Amygdala (tissue), 56 donors: Measurements from ENCODE around the gene PHLDB2.

Experiments
- DNase-seq, 56 donors: peaks; one replicate each; lab custom pipeline; 2025; lab: John Stamatoyannopoulos, UW

PHLDB2 gene

DNA sequence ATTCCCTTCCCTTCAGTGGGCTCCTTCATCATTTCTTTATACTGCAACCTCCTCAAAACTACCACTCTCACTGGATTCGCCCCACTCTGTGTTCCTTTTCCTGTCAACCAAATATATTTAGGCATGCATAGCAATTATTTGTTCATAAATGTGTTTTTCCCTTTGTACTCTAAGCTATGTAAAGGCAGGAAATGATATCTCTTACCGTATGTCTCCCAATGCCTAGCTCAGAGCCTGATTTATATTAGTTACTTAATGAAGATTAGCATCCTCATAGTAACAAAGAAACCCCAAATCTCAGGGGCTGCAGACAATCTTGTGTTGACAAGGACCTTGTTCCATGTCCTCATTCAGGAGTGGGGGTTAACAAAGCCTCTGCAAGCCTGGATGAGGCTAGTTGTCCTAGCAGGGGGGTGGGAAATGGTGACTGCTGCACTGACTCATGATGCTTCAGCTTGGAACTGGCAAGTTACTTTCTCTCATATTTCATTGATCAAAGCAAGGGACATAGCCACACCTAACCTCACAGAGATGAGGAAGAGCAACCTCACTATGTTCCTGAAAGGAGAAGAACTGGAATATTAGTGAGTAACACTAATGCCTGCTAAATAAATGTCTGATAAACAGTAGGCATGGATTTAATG is 15.2 kb downstream of the PHLDB2 start:
- DNase-seq, result no peak

- DNase-seq, result no peak
These were observed 22.4 kb downstream of the PHLDB2 start for GRCh38 chr3:111881480-111881879.

DNA sequence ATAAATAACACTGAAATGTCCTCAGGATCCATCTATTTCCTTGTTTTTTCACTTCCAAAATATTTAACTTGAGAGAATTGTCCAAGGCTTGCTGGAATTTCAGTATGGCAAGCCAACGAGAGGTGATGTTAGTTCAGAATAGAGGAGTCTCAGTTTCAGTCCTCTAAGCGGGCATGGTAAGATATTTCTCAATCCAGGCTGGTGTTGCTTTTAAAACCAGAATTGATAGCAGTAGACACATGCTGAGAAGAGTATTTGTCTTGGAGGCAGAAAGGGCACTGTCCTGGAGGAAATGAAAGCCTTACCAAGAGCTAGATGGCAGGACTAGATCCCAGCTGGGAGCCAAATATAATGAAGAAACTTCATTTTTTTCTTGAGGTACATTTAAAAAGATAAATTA is 23.1 kb downstream of the PHLDB2 start:
- no peak for DNase-seq

- DNase-seq, result no peak
These were observed 23.7 kb downstream of the PHLDB2 start for GRCh38 chr3:111882799-111883198.

GRCh38 chr3:111884411-111885018 is 25.4 kb downstream of the PHLDB2 start:
- DNase-seq, result no peak

- DNase-seq, result no peak
These were observed 26.5 kb downstream of the PHLDB2 start for GRCh38 chr3:111885578-111885977.

GRCh38 chr3:111890051-111890580 is 31.1 kb downstream of the PHLDB2 start:
- no peak for DNase-seq

DNA sequence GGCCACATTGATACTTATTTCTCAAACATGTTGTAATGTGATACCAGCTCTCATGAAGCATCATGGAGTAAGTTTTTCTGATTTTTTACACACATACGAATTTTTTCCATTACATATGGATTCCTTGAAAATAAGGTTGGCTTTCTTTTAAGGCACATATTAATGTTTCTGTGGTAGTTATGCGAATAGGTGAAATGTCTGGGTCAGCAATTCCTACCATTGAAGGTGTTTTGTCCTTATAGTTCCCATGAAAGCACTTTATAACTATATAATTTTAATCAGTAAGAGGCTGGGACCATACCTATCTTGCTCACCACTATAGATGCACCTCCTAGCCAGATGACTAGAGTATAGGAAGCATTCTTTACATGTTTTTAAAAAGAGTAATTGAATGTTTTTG is 33.0 kb downstream of the PHLDB2 start:
- DNase-seq, result no peak

DNA sequence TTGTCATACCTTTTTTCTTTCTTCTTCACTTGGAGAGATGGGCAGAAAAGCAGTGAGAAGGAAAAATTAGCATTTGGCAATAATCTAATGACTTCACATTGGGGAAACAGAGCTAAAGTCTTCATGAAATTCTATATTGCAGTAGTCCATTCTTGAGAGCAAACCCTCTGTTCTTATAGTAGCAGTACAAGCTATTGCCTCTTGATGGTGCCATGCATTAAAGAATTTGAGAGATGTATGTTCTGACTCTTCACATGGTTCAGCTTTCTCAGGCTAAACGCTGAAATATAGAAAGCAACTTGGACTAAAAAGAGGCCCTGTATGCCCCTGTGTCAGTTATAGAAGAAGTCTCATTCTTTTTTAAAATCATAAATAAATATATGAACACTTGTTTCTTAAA is 36.0 kb downstream of the PHLDB2 start:
- no peak for DNase-seq

DNA sequence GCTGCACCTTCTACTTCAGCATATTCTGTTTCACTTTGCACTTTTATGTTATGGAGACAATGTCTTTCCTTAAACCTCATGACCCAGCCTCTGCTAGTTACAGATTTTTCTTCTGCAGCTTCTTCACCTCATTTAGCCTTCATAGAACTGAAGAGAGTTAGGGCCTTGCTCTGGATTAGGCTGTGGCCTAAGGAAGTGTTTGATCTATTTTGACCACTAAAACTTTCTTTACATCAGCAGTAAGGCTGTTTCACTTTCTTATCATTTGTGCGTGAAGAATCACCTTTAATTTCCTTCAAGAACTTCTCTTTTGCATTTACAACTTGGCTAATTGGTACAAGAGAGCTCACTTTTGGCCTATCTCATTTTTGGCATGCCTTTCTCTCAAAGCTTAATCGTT is 40.9 kb downstream of the PHLDB2 start:
- DNase-seq, result no peak

- no peak for DNase-seq
These were observed 42.6 kb downstream of the PHLDB2 start for GRCh38 chr3:111901637-111902036.

- DNase-seq, result no peak
These were observed 43.5 kb downstream of the PHLDB2 start for GRCh38 chr3:111902534-111902933.

DNA sequence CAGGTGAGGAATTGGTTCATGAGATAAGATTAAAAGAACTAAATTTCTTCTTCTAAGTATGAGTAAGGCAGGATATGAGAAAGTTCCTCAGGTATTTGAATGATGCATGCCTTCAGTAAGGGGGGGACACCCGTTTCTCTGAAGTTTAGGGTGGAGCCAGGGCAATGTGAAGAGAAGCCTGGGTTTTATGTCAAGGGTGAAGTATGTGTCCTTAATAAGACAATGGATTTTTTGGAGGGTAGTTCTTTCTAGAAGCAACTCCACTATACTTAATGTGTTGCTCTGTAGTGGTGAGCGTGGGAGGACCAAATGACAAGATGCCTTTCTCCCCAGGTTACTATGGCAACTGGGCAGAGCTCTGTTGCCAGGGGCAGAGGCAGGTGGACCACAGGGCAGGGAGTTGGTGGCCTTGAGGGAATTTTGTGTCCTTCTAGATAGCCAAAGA is 44.0 kb downstream of the PHLDB2 start:
- peak in 2 of 56 donors; percentile 1 to 4 for DNase-seq

DNA sequence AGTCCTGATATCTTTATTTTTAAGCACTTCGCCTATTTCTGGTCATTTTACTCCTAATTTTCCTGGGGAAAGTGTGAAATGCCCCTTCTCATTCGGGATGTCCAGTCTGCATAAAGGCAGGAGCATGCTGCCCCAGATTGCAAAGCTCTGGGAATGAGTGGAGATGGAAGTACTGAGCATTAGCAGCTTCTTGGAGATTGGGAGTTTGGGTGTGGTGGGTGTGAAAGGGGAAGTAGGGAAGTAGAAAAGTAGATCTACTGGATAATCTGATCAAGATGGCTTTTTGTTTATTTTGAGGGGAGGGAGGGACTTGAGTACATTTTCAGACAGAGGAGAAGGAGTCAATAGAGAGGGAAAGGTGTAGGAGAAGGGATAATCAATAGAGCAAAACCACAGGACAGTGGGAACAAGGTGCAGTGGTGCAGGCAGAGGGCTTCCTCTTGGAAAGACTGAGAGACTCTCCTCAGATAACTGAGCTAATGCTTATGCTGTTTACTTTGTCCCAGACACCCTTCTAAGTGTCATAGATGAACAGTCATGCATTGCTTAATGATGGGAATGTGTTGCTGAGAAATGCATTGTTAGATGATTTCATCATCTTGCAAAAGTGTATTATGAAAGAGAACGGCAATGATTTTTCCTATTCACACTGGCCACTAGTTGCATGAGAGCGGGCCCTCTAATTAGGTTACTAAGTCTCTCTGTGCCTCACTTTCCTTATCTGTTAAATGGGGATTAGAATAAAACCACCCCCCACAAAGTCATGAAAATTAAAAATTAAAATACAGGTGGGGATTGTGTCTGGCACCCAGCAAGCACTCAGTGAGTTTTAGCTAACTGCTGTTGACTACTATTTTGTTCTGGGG is 45.5 kb downstream of the PHLDB2 start:
- no peak for DNase-seq

DNA sequence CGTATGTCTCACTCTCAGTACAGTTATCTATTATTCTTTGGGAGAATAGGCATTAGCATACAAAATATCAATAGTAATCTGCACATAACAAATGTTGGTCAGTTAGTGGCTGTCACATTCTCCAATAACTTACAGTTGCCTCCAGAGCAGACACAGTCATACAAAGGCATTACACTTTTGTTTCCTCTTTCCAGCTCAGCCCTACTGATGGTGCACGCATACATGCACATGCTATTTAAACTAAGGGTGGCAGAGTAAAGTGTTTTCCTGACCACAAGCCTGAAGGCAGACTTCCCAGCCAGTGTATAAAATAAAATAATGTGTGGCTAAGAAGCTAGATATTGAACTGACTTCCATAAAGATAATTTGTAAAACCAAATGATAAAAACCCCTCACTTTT is 47.6 kb downstream of the PHLDB2 start:
- DNase-seq, result no peak

GRCh38 chr3:111907151-111907550 is 48.1 kb downstream of the PHLDB2 start:
- DNase-seq, result no peak

DNA sequence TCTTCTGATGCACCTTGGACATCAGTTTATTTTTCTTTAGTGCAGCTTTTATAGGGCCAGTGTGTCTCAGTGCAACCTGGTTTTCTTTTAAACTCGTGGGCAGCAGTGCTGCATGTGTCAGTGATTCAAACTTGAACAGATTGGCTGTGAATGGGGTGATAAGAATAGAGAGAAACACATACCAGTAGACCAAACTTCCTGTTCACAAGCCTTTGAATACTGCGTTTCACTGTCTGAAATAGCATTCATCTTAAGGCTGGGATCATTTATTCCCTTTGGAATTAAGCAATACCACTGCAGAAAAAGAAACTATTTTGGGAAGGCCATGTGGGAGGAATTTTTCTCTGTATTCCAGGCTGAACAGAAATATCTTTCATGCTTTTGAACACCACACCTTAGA is 51.7 kb downstream of the PHLDB2 start:
- peak in 4 of 56 donors; percentile 2 to 6 (median 4) for DNase-seq

DNA sequence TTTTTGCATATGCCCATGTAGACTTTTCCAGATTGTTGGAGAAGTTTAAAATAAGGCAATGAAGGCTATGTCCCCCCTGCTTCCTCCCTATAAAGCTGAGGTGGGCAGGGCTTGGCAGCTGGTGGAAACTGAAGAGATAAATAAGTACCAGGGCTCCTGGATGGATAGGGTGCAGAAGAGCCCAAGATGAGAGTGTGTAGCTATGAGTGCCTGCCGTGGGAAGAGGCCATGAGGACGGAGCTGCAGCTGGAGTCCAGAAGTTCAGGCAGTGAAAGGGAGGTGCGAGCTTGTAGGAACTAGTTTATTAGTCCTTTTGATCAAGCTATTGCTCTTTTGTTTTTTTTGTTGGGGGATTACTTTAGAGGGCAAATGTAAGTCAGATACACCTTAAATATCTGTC is 52.4 kb downstream of the PHLDB2 start:
- no peak for DNase-seq

DNA sequence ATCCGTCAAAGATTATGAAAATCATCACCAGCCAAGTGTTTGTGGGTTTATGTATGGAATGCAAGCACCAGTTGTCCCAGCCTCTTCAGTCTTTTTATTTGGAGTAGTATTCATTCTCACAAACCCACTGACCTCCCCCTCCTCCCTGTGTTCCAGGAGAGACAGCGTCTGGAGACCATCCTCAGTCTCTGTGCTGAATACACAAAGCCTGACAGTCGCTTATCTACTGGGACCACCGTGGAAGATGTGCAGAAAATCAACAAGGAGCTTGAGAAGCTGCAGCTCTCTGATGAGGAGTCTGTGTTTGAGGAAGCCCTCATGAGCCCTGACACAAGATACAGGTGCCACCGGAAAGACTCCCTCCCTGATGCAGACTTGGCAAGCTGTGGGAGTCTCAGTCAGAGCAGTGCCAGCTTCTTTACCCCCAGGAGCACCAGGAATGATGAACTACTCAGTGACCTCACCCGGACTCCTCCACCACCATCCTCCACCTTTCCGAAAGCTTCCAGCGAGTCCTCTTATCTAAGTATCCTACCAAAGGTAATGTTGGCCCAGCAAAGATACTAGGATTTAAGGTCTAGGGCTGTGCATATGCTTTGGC is 54.2 kb downstream of the PHLDB2 start:
- no peak for DNase-seq

GRCh38 chr3:111915905-111916304 is 56.8 kb downstream of the PHLDB2 start:
- DNase-seq, result no peak

DNA sequence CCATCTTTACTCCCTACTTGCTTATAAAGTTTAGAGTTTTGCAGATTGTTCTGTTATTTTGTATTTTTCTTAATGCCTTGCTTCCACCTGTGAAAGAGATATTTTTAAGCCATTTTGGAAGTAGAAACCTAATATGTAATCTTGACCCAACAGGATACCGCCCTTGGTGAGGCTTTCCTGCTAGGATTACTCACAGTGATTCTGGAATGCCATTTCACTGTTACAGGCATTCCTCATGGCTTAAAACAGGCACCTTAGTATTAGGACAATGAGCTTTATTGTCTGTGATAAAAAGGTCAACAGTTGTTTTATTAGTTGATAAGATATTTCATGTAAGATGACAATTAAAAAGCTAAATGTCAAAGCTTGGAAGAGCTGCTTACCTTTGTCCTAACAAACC is 58.2 kb downstream of the PHLDB2 start:
- no peak for DNase-seq
